ENCODE measurements around the gene CST7. TPM values are rescaled to one million over a fixed set of nuclear protein-coding genes. Genes with fewer than 3 reads are reported as not detected.

CST7 gene
- total and polyA plus RNA-seq, 2 of the 13 experiments (the other 11 are each of a cell fraction or from before 2014, with no cell fraction given) = not detected

GRCh38 chr20:24992487-24993205 is 43.6 kb downstream of the CST7 start, which contains the start of gene APMAP (continued):
- TF ChIP-seq, protein P1, sequence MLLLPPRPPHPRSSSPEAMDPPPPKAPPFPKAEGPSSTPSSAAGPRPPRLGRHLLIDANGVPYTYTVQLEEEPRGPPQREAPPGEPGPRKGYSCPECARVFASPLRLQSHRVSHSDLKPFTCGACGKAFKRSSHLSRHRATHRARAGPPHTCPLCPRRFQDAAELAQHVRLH (CRISPR knock-in tag; IDR thresholded peaks at IDR 0.05; ENCODE audit: borderline replicate concordance, low read depth) = peak; percentile 93; the same call in 1 of the 2 replicates
- TF ChIP-seq ZNF382 (CRISPR knock-in tag; IDR thresholded peaks at IDR 0.05; ENCODE audit: borderline replicate concordance) (no peak), MYC (CRISPR knock-in tag; IDR thresholded peaks at IDR 0.05; ENCODE audit: borderline replicate concordance) (peak; percentile 96), PHF21A (CRISPR knock-in tag; IDR thresholded peaks at IDR 0.05) (peak; percentile 92), SATB2 (CRISPR knock-in tag; IDR thresholded peaks at IDR 0.05) (peak; percentile 96), PBX3 (CRISPR knock-in tag; IDR thresholded peaks at IDR 0.05; ENCODE audit: borderline replicate concordance) (peak; percentile 58; the same call in 1 of the 2 replicates), TOE1 (CRISPR knock-in tag; IDR thresholded peaks at IDR 0.05) (peak; percentile 88; the same call in 1 of the 2 replicates), ZNF281 (CRISPR knock-in tag; IDR thresholded peaks at IDR 0.05; ENCODE audit: borderline replicate concordance) (peak; percentile 73; the same call in 1 of the 2 replicates), SIN3A (IDR thresholded peaks at IDR 0.05; ENCODE audit: borderline replicate concordance, low read depth, low read length) (peak; percentile 83), HMGA1 (CRISPR knock-in tag; conservative IDR thresholded peaks at IDR 0.05) (0 out of 2 replicates have a peak, but pooled peaks have one; percentile 9), AKAP8 (CRISPR knock-in tag; IDR thresholded peaks at IDR 0.05) (peak; percentile 74), GZF1 (CRISPR knock-in tag; IDR thresholded peaks at IDR 0.05) (0 out of 2 replicates have a peak, but pooled peaks have one; percentile 81), ISX (CRISPR knock-in tag; conservative IDR thresholded peaks at IDR 0.05) (peak; percentile 94), KAT8 (CRISPR knock-in tag; IDR thresholded peaks at IDR 0.05) (peak; percentile 99), CREB1 (IDR thresholded peaks at IDR 0.05) (peak; percentile 96), CREB1 (CRISPR knock-in tag; IDR thresholded peaks at IDR 0.05) (peak; percentile 98), PCBP2 (optimal IDR thresholded peaks at IDR 0.05; ENCODE audit: low read depth, low read length, poor library complexity, severe bottlenecking) (no peak), HOXA7 (CRISPR knock-in tag; IDR thresholded peaks at IDR 0.05) (0 out of 2 replicates have a peak, but pooled peaks have one; percentile 61), SPEN (CRISPR knock-in tag; IDR thresholded peaks at IDR 0.05; ENCODE audit: low read depth) (peak; percentile 99)

Measured in HepG2 (cell line).